Measurements from ENCODE around the gene PGAP6. TPM values are rescaled to one million over a fixed set of nuclear protein-coding genes. Genes with fewer than 3 reads are reported as not detected.
A peak's percentile ranks its signal among the peaks of the same experiment; 100 is the strongest.

PGAP6 gene
- total and polyA plus RNA-seq, 2 of the 13 experiments (the other 11 are each of a cell fraction or from before 2014, with no cell fraction given): 52.7 to 136 TPM

GRCh38 chr16:352547-353403 lies 29.0 kb downstream of the PGAP6 start, which contains the start of gene AXIN1 (continued):
- TF ChIP-seq, protein P1, sequence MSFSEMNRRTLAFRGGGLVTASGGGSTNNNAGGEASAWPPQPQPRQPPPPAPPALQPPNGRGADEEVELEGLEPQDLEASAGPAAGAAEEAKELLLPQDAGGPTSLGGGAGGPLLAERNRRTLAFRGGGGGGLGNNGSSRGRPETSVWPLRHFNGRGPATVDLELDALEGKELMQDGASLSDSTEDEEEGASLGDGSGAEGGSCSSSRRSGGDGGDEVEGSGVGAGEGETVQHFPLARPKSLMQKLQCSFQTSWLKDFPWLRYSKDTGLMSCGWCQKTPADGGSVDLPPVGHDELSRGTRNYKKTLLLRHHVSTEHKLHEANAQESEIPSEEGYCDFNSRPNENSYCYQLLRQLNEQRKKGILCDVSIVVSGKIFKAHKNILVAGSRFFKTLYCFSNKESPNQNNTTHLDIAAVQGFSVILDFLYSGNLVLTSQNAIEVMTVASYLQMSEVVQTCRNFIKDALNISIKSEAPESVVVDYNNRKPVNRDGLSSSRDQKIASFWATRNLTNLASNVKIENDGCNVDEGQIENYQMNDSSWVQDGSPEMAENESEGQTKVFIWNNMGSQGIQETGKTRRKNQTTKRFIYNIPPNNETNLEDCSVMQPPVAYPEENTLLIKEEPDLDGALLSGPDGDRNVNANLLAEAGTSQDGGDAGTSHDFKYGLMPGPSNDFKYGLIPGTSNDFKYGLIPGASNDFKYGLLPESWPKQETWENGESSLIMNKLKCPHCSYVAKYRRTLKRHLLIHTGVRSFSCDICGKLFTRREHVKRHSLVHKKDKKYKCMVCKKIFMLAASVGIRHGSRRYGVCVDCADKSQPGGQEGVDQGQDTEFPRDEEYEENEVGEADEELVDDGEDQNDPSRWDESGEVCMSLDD (CRISPR knock-in tag; IDR thresholded peaks at IDR 0.05; ENCODE audit: borderline replicate concordance): no peak
- no peak; the same call in 1 of the 2 replicates for TF ChIP-seq ZNF607 (CRISPR knock-in tag; IDR thresholded peaks at IDR 0.05; ENCODE audit: borderline replicate concordance)
- TF ChIP-seq ZNF232 (CRISPR knock-in tag; IDR thresholded peaks at IDR 0.05; ENCODE audit: borderline replicate concordance): no peak
- 0 out of 2 replicates have a peak, but pooled peaks have one; percentile 66 for TF ChIP-seq ZNF430 (CRISPR knock-in tag; IDR thresholded peaks at IDR 0.05)
- TF ChIP-seq, protein P2, sequence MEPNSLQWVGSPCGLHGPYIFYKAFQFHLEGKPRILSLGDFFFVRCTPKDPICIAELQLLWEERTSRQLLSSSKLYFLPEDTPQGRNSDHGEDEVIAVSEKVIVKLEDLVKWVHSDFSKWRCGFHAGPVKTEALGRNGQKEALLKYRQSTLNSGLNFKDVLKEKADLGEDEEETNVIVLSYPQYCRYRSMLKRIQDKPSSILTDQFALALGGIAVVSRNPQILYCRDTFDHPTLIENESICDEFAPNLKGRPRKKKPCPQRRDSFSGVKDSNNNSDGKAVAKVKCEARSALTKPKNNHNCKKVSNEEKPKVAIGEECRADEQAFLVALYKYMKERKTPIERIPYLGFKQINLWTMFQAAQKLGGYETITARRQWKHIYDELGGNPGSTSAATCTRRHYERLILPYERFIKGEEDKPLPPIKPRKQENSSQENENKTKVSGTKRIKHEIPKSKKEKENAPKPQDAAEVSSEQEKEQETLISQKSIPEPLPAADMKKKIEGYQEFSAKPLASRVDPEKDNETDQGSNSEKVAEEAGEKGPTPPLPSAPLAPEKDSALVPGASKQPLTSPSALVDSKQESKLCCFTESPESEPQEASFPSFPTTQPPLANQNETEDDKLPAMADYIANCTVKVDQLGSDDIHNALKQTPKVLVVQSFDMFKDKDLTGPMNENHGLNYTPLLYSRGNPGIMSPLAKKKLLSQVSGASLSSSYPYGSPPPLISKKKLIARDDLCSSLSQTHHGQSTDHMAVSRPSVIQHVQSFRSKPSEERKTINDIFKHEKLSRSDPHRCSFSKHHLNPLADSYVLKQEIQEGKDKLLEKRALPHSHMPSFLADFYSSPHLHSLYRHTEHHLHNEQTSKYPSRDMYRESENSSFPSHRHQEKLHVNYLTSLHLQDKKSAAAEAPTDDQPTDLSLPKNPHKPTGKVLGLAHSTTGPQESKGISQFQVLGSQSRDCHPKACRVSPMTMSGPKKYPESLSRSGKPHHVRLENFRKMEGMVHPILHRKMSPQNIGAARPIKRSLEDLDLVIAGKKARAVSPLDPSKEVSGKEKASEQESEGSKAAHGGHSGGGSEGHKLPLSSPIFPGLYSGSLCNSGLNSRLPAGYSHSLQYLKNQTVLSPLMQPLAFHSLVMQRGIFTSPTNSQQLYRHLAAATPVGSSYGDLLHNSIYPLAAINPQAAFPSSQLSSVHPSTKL (CRISPR knock-in tag; IDR thresholded peaks at IDR 0.05): 0 out of 2 replicates have a peak, but pooled peaks have one; percentile 10
- TF ChIP-seq ZNF501 (CRISPR knock-in tag; IDR thresholded peaks at IDR 0.05): peak; percentile 11; the same call in 1 of the 2 replicates
- TF ChIP-seq CREB1 (IDR thresholded peaks at IDR 0.05): 0 out of 2 replicates have a peak, but pooled peaks have one; percentile 2
- no peak for TF ChIP-seq CREB1 (CRISPR knock-in tag; IDR thresholded peaks at IDR 0.05)
- TF ChIP-seq CHD2 (IDR thresholded peaks at IDR 0.05; ENCODE audit: low read depth, low read length): no peak
- peak; percentile 57; the same call in 1 of the 2 replicates for TF ChIP-seq CTCF (CRISPR knock-in tag; IDR thresholded peaks at IDR 0.05)
- peak; percentile 79; the same call in 1 of the 2 replicates for TF ChIP-seq ETV5 (CRISPR knock-in tag; IDR thresholded peaks at IDR 0.05; ENCODE audit: borderline replicate concordance)
- TF ChIP-seq ZNF558 (CRISPR knock-in tag; IDR thresholded peaks at IDR 0.05; ENCODE audit: borderline replicate concordance): 0 out of 2 replicates have a peak, but pooled peaks have one; percentile 1
- TF ChIP-seq AGO1 (IDR thresholded peaks at IDR 0.05; ENCODE audit: low read depth, low read length, poor library complexity, severe bottlenecking): no peak
- TF ChIP-seq ARHGAP35 (CRISPR knock-in tag; IDR thresholded peaks at IDR 0.05; ENCODE audit: borderline replicate concordance): no peak
- 0 out of 2 replicates have a peak, but pooled peaks have one; percentile 25 for TF ChIP-seq RFXAP (CRISPR knock-in tag; IDR thresholded peaks at IDR 0.05; ENCODE audit: borderline replicate concordance)
